ENCODE measurements around the gene SH3BP5L.

Gene SH3BP5L

DNA sequence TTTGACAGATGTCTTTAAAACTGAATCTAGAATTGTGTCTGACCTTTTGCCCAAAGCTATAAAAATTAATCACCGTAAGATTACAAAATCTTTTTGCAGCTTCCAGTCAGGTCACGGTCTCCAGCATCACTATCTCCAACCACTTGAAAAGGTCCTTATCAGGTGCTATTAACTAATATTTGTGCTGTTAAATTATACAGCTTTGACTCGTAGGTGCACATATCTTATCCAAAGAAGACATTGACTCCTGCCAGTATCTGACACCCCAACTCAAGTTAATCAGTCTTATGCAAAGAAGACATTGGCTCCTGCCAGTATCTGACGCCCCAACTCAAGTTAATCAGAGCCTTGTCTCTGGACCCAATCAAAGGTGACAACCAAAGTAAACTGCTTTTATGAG, 50.3 kb downstream of the SH3BP5L start:
- in situ Hi-C loops (cut with HindIII; ENCODE audit: low sequenced_read_pairs) = no loop called here
- H3K4me3 ChIP-seq (ENCODE audit: low read depth, low read length) = no peak overlapping the region
- DNase-seq (ENCODE audit: low read depth) = no peak
- TF ChIP-seq, protein P1, sequence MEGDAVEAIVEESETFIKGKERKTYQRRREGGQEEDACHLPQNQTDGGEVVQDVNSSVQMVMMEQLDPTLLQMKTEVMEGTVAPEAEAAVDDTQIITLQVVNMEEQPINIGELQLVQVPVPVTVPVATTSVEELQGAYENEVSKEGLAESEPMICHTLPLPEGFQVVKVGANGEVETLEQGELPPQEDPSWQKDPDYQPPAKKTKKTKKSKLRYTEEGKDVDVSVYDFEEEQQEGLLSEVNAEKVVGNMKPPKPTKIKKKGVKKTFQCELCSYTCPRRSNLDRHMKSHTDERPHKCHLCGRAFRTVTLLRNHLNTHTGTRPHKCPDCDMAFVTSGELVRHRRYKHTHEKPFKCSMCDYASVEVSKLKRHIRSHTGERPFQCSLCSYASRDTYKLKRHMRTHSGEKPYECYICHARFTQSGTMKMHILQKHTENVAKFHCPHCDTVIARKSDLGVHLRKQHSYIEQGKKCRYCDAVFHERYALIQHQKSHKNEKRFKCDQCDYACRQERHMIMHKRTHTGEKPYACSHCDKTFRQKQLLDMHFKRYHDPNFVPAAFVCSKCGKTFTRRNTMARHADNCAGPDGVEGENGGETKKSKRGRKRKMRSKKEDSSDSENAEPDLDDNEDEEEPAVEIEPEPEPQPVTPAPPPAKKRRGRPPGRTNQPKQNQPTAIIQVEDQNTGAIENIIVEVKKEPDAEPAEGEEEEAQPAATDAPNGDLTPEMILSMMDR (IDR thresholded peaks at IDR 0.05; ENCODE audit: low read depth, low read length, missing control alignments) = no peak
